SU-DHL-6 (cell line): ENCODE measurements around the gene CXorf65.

Experiments used
- H2AFZ ChIP-seq: fragments of 200-600 bp; sonication (generic); 2 replicates; pipeline ENCODE4 v1.6.1; 2014; ENCODE audit warnings: low read depth, mild to moderate bottlenecking, moderate library complexity, mixed read lengths, antibody characterized with exemption, low read length; ENCODE audit not compliant: severe bottlenecking
- H3F3A ChIP-seq: fragments of 200-600 bp; shearing (Covaris generic); 2 replicates; pipeline ENCODE4 v1.6.0; 2016; ENCODE audit warnings: antibody characterized with exemption, mild to moderate bottlenecking; ENCODE audit not compliant: insufficient read depth
- H3K27ac ChIP-seq: fragments of 200-600 bp; sonication (generic); 2 replicates; pipeline ENCODE4 v1.5.1; 2016; ENCODE audit warnings: low read depth, mild to moderate bottlenecking, low read length, moderate library complexity, mixed read lengths
- H3K27me3 ChIP-seq: fragments of 200-600 bp; sonication (generic), shearing (Covaris generic); 2 replicates; pipeline ENCODE4 v1.6.0; 2014; ENCODE audit warnings: mild to moderate bottlenecking, low read length
- H3K36me3 ChIP-seq: fragments of 200-600 bp; sonication (generic); 2 replicates; pipeline ENCODE4 v1.6.1; 2014; ENCODE audit warnings: mild to moderate bottlenecking, low read length, mixed read lengths
- H3K4me2 ChIP-seq: fragments of 300-600, 200-600 bp; shearing (Covaris generic), sonication (generic); 2 replicates; pipeline ENCODE4 v1.6.0; 2014; ENCODE audit warnings: low read length, low read depth, mild to moderate bottlenecking; ENCODE audit not compliant: poor library complexity, severe bottlenecking
- H3K4me3 ChIP-seq: fragments of 200-600 bp; sonication (generic); 2 replicates; pipeline ENCODE4 v1.5.1; 2014; ENCODE audit warnings: antibody characterized with exemption, low read length, mild to moderate bottlenecking, mixed read lengths; ENCODE audit not compliant: insufficient read depth, poor library complexity, severe bottlenecking
- H3K79me2 ChIP-seq: fragments of 200-600 bp; sonication (generic); 2 replicates; pipeline ENCODE4 v1.6.1; 2014; ENCODE audit warnings: mild to moderate bottlenecking, low read length, moderate library complexity; ENCODE audit not compliant: insufficient read depth
- H3K9ac ChIP-seq: fragments of 200-600 bp; sonication (generic); 2 replicates; pipeline ENCODE4 v1.7.0; 2014; ENCODE audit warnings: mild to moderate bottlenecking, low read length
- H3K9me2 ChIP-seq: fragments of 200-600 bp; sonication (generic); replicated peaks from 2 replicates; pipeline ENCODE4 v1.6.1; 2014; ENCODE audit warnings: low read length; ENCODE audit not compliant: insufficient read depth
- H3K9me3 ChIP-seq: fragments of 200-600 bp; sonication (generic); 2 replicates; pipeline ENCODE4 v1.6.1; 2014; ENCODE audit warnings: low read length, mixed read lengths; ENCODE audit not compliant: insufficient read depth
- H4K20me1 ChIP-seq: fragments of 200-600 bp; sonication (generic); 2 replicates; pipeline ENCODE4 v1.6.1; 2014; ENCODE audit warnings: low read depth, mild to moderate bottlenecking, antibody characterized with exemption, low read length, moderate library complexity, mixed read lengths
- EZH2phosphoT487 ChIP-seq: fragments of 200-600 bp; sonication (generic), shearing (Covaris generic); conservative IDR thresholded peaks from 2 replicates; pipeline ENCODE4 v1.6.1; 2018; ENCODE audit warnings: mild to moderate bottlenecking, antibody characterized with exemption, low read length, moderate library complexity, mixed read lengths
- TF ChIP-seq, protein P1 (sequence below): fragments of 200-600 bp; sonication (generic); IDR thresholded peaks from one replicate; pipeline ENCODE4 v1.5.1; 2017; ENCODE audit warnings: antibody characterized with exemption, mild to moderate bottlenecking, low read length, moderate library complexity; ENCODE audit not compliant: insufficient read depth, poor library complexity, severe bottlenecking

CXorf65 gene

DNA sequence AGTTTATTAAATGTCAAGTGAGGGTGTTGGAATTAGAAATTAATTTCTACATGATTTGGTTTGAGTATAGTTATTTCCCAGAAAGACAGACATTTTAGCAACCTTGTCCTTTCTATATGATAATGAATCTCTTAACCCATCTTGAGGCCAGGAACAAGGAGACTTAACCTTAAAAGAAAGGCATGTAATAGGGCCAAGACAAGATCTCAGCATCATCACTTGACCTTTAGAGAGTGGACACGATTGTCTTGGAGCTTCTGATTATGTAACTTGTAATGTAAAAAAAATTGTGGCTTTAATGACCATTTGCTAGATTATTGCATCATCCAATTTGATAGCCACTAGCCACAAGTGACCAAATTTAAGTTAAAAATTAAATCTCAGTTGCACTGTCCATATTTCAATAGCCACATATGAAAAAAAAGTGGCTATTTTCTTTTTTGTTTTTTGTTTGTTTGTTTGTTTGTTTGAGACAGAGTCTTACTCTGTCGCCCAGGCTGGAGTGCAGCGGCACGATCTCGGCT is 24.4 kb downstream of the CXorf65 start:
- TF ChIP-seq, protein P1, sequence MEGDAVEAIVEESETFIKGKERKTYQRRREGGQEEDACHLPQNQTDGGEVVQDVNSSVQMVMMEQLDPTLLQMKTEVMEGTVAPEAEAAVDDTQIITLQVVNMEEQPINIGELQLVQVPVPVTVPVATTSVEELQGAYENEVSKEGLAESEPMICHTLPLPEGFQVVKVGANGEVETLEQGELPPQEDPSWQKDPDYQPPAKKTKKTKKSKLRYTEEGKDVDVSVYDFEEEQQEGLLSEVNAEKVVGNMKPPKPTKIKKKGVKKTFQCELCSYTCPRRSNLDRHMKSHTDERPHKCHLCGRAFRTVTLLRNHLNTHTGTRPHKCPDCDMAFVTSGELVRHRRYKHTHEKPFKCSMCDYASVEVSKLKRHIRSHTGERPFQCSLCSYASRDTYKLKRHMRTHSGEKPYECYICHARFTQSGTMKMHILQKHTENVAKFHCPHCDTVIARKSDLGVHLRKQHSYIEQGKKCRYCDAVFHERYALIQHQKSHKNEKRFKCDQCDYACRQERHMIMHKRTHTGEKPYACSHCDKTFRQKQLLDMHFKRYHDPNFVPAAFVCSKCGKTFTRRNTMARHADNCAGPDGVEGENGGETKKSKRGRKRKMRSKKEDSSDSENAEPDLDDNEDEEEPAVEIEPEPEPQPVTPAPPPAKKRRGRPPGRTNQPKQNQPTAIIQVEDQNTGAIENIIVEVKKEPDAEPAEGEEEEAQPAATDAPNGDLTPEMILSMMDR = no peak
- TF ChIP-seq EZH2phosphoT487 = no peak
- Histone ChIP-seq H3K4me3 (no peak overlapping the region), H3K4me2 (no peak overlapping the region), H3K9me2 (no peaks in the 10 kb centered on the region), H3K27me3 (no peaks in the 10 kb centered on the region), H3K9ac (no peak overlapping the region), H3K9me3 (no peaks in the 10 kb centered on the region), H2AFZ (no peak overlapping the region), H3F3A (no peaks in the 10 kb centered on the region), H3K79me2 (no peaks in the 10 kb centered on the region), H3K27ac (no peak overlapping the region), H4K20me1 (no peaks in the 10 kb centered on the region), H3K36me3 (no peaks in the 10 kb centered on the region)

DNA sequence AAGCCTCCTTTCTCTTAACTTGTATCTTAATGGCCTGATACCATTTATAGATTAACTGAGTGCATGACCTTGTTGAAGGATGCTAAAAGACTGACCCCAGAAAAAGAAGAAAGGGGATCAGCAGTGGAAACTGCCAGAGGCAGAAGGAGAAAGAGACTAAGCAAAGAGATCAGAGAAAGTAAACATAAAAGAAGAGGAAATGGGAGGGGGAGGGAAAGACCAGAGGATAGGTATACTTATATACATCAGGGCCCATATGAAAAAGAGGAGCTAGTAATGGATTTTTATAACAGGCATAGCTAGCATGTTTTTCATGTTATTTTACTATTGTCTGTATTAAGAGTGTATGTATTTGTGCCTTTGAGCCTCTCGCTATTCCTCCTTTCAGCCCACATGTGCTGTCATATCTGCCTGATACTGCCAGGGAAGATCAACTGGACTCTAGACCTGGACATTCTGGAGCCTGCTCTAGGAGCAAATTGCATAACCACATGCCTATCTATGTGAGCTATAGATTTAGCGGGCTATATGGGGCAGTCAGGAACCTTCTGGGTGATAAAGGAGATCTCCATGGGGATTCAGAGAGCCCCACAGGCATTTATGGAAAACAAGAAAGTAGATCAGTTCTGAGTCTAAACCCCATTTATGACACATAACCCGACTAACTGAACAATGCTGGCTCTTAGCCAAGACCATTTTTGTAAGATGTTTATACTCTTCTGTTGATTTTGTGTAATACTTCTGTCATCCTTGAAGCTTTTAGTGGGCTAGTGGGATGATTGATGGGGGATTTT is 25.0 kb downstream of the CXorf65 start:
- Histone ChIP-seq H3K27me3 (no peaks in the 10 kb centered on the region), H3F3A (no peaks in the 10 kb centered on the region), H3K9me3 (no peaks in the 10 kb centered on the region), H3K79me2 (no peaks in the 10 kb centered on the region), H3K9ac (no peak overlapping the region), H3K36me3 (no peaks in the 10 kb centered on the region), H3K4me2 (no peak overlapping the region), H3K27ac (no peak overlapping the region), H3K9me2 (no peaks in the 10 kb centered on the region), H2AFZ (no peak overlapping the region), H4K20me1 (no peaks in the 10 kb centered on the region), H3K4me3 (no peak overlapping the region)
- no peak for TF ChIP-seq EZH2phosphoT487
- TF ChIP-seq, protein P1 = no peak

DNA sequence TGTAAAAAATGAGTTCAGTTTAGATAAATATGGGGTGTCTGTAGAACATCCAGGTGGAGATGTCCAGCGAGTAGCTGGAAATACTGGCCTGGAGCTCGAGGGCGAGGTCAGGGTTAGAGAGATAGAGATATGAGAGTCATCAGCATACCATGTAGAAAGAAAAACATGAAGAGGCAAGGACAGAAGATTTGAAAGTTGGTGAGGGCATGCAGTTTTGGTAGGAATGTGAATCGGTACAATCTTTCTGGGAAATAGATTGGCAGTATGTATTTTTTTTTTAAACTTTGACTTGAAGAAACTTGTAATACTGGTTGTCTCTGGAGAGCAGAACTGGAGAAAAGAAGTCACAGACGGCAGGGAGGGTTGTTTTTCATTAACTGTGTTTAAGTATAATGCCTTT is 36.0 kb downstream of the CXorf65 start:
- H2AFZ ChIP-seq = no peak overlapping the region
- H3K4me3 ChIP-seq = no peak overlapping the region
- H3K9ac ChIP-seq = no peak overlapping the region
- TF ChIP-seq, protein P1 = no peak
- TF ChIP-seq EZH2phosphoT487 = no peak
- H3K27ac ChIP-seq = no peak overlapping the region
- no peaks in the 10 kb centered on the region for H3K36me3 ChIP-seq
- H3K27me3 ChIP-seq = no peaks in the 10 kb centered on the region
- no peaks in the 10 kb centered on the region for H3K9me2 ChIP-seq
- peaks cover 7% of the 10 kb centered on the region; the same call in 1 of the 2 replicates for H3F3A ChIP-seq
- peaks cover 21% of the 10 kb centered on the region for H3K79me2 ChIP-seq
- no peak overlapping the region for H3K4me2 ChIP-seq
- no peaks in the 10 kb centered on the region for H3K9me3 ChIP-seq
- no peaks in the 10 kb centered on the region for H4K20me1 ChIP-seq
